Stimulated activated CD8-positive, alpha-beta memory T cell treated with anti-CD3 and anti-CD28 coated beads, Interleukin-7, amount 100 ng/mL, for 24 hours (primary cell): ENCODE measurements around the gene GCNT4.
"Not testable (repeated sequence)": the region's sequence is repeated elsewhere in the genome, so short reads cannot be mapped to it uniquely, and the experiment has no call there.

Experiments
- DNase-seq: peaks from one replicate; pipeline ENCODE4 v3.0.0-alpha.2; 2020; ENCODE audit warnings: low read depth

GCNT4 gene, protein sequence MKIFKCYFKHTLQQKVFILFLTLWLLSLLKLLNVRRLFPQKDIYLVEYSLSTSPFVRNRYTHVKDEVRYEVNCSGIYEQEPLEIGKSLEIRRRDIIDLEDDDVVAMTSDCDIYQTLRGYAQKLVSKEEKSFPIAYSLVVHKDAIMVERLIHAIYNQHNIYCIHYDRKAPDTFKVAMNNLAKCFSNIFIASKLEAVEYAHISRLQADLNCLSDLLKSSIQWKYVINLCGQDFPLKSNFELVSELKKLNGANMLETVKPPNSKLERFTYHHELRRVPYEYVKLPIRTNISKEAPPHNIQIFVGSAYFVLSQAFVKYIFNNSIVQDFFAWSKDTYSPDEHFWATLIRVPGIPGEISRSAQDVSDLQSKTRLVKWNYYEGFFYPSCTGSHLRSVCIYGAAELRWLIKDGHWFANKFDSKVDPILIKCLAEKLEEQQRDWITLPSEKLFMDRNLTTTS

DNA sequence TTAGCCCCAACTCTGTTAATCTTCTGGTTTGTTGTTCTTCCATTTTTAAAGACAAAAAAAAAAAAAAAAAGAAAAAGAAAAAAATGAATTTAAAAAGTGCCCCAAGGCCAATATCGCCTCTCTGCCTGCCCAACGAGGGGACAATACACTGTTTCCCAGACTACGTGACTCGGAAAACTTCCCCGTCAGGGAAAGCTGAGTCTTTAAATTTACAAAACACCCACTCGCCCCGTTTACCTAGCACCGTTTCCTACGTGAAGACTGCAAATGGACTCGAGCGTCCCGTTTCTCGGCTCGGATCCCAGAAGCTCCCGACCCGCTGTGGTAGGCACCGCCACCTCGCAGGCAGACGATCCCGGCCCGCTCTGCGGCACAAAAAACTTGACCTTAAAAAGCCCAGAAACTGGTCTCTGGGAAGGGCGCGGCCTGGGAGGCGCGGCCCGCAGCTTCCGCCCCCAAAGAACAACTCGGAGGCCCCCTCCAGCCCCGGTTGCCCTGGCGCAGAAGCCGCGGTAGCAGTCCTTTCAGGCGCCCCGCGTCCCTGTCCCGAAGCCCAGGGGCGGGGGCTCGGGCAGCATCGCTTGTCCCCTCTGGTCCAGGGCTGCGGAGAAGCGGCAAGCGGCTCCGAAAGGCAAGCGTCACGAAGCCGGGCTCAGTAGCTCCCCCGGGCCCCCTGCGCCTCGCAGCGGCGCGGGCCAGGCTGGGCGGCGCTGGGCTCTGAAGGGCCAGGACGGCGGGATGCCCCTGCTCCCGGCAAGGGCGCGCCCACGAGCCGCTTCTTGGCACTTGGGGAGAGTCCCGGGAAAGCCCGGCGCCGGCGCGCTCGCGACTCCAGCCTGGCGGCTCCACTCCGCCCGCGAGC, at the start of gene GCNT4:
GCNT4 (minus strand) TSS at position 367 of the 862 bp plus-strand sequence. CDS start 22,521 bp downstream, outside the sequence.
- no peak for DNase-seq

DNA sequence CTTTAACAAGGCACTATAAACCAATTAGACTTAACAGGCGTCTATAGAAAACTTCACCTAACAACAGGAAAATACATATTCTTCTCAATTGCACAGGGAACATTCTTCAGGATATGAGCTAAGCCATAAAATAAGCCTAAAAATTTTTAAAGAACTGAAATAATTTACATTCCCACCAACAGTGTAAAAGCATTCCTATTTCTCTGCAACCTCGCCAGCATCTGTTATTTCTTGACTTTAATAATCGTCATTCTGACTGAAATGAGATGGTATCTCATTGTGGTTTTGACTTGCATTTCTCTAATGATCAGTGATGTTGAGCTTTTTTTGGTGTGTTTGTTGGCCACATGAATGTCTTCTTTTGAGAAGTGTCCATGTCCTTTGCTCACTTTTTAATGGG, 43.6 kb upstream of the GCNT4 start:
- DNase-seq: not testable (repeated sequence)

DNA sequence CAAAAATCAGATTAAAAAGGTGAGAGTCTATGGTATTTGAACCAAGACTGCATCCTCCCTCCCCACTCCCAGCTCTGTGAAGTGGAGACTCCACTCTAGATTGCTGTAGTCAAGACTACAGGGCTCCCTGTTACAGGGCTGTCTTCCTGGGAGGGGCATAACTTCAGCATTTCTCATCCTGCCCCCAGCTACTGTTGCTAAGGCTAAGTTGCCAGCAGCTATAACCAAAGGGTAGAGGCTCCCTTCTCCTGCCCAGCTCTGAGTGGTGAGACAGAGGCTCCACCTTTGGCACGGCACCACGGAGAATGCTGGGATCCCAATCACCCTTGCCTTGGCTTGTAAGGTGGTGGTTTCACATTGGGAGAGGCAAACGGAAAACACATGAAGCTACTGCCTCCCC, 39.2 kb upstream of the GCNT4 start:
- DNase-seq: no peak

DNA sequence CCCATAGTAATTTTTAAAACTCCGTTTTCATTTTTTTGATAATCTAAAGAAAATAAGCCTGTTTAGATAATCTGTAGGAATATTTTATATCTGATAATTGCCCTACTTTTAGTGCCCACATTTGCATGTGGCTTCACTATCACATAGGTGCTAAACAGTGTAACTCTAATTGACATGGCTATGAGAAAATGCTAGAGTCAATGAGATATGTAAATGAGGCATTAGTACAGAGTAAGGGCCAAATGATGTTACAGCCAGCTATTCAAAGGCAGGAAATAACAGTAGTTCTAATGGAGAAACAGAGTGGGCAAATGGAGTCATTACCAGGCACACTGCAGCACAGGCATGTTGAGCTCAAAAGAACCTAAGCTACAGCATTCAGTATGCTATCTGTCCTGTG, 37.3 kb upstream of the GCNT4 start:
- no peak for DNase-seq

DNA sequence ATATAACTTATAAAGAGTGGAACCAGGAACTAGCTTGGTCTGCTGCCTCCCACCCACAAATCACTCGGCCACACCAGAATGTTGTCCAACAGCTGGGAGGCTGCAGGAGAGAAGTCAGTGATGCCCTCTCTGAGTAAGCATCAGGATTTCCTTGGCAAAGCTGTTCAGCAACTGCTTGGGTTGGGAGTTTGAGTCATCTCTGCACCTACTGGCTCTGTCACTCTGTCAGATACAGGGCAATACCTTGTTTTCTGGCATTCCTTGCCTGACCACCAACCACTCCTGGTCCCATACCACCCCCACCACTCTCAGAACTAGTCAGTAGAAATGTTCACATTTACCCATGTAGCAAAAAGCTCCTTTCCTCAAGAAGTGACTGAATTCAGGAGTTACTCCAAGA, 36.8 kb upstream of the GCNT4 start:
- DNase-seq: no peak

DNA sequence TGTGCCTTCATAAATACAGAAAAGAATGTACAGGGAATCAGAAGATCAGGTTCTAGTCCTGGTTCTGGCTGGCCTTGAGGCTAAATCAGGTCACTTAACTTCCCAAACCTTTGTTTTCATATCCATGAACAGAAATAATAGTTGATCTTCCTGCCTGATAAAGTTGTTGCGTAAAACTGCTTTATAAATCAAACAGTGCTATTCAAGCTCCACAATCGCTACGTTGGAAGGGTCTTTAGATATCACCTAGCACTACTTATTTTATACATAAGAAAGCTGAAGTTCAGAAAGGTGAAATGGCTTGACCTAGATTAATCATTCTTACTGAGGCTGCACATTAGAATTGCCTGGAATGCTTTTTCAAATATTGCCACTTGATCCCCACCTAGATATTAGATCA, 36.3 kb upstream of the GCNT4 start:
- no peak for DNase-seq

DNA sequence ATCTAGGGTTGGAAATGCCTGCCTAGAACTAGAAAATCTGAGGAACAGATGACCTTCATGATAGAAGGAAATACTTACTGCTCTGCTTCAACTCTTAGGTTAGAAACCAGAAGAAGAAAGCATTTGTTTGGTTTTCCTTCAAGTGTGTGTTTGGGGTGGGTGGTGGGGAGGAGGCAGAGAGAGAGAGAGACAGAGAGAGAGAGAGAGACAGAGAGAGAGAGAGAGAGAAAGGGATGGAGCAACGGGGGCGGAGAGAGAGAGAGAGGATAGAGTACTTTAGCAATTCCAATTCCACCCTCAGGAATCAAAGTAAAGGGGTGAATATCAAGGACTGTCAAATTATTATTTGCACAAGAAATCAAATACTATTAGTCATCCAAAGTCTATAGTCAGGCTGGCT, 29.2 kb upstream of the GCNT4 start:
- DNase-seq: no peak

DNA sequence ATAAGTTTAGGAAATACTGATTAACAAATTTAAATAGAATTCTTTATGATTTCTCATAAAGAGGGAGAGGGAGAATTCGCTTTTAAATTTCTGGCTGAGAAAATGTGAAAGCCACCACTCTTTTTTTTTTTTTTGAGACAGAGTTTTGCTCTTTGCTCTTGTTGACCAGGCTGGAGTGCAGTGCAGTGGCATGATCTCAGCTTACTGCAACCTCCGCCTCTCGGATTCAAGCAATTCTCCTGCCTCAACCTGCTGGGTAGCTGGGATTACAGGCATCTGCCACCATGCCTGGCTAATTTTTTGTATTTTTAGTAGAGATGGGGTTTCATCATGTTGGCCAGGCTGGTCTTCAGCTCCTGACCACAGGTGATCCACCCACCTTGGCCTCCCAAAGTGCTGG, 27.0 kb upstream of the GCNT4 start:
- not testable (repeated sequence) for DNase-seq

DNA sequence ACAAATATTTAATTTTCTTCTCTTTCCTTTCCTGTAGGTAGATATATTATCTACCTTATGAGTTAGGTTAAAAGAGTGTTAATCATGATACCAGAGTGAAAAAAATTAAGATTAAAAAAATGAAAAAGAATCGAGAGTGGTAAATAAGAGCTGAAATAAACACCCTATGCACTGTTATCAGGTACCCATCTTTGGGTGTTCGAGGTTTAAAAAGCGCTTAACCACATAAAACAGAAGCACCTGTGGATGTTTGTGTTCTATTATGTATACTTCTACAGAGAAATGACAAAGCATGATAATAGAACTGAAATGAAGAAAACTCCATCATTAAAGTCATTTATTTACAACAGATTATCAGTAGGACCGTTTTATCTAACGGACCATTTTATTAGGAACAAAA, 25.7 kb upstream of the GCNT4 start:
- DNase-seq: no peak

DNA sequence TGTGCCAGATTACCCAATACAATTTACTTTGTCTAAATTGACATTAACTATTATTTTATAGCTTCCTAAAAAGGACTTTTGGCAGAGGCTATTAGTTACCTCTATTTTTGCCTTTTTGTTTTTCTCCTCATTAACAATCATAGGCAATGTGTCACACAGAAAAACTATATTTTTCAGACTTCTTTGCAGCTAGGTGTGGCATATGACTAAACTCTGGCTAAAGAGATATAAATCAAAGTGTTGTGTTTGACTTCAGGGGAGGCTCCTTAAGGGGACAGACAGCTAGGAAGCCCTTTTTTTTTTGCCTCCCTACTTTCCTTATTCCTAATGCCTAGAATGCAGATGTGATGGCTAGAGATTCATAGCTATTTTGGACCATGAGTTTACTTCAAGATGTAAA, 19.7 kb upstream of the GCNT4 start:
- no peak for DNase-seq

DNA sequence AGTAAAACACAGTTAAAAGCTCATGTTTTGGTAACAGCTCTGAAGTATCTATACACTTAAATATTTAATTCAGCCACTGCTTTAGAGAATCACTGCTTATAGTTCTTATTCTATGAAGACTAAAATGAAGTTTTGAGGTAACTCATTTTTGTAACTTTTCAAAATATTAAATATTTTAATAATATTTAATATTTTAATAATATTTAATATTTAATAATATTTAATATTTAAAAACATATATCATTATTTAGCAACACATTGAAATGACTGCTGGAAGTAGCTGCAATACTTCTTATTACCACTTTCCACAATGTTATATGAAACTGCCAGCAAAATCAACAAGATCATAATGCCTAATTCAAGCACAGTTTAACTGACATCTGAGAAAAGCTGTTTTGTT, 18.7 kb upstream of the GCNT4 start:
- no peak for DNase-seq

DNA sequence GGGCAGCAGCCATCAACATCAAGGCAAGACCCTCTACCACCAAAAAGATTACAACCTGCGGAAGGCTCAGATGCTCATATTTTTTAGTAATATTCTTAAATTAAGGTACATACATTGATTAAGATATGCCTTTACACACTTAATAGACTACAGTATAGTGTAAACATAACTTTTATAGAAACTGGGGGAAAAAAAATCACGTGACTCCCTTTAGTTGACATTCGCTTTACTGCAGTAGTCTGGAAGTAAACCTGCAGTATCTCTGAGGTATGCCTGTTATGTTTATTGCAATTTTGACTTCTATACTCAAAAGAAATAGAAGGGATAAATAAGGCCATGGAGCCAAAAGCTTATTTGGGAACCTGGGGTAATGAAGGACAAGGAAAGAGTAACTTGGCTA, 15.1 kb upstream of the GCNT4 start:
- DNase-seq: no peak

DNA sequence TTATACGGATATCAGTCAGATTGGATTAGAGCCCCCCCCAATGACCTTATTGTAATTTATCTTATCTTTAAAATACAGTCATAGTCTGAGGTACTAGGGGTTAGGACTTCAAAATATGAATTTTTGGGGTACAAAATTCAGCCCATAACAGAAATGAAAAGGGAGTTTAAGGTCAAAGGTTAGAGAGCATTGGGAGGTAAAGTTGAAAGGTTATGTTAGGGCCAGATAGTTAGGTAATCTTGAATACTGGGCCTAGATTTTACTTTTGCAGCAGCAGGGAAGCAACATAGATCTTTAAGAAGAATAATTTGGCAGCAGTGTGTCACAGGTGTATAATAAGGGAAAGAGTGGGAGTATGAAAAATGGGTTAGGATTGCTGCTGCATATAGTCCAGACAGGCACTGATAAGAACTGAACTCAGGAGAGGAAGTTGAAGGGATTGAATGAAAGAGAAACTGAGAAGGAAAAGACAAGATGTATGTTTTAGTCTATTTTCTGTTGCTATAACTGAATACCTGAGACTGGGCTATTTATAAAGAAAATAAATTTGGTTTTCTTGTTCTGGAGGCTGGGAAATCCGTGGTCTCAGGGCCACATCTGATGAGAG, 10.7 kb upstream of the GCNT4 start:
- DNase-seq: no peak

DNA sequence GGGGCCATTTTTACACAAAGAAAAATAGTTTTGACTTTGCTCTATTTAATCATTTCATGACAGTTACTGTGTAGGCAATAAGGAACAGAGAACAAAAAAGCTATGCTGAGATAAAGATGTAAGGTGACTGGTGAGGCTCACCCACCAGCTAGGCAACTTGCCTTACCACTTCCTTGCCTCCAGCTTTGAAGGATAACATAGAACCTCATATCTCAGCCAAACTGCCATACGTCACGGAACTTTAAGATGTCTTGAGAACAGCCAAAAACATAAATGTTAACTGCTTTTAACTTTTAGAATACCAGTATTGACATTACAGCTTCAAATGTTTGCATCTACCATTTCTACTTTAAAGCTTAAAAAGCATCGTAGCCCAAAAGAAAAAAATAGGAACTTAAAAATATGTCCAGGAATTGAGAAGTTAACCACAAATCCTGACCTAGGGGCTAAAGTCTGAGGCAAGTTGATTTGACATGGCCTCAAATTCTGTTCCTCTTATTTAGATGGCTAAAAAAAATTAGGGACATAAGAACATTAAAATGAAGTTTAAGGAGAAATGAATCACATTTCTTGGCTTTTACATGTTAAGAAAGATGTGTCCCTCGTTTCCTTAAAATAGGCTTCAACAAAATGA, 7.7 kb upstream of the GCNT4 start:
- DNase-seq: no peak

DNA sequence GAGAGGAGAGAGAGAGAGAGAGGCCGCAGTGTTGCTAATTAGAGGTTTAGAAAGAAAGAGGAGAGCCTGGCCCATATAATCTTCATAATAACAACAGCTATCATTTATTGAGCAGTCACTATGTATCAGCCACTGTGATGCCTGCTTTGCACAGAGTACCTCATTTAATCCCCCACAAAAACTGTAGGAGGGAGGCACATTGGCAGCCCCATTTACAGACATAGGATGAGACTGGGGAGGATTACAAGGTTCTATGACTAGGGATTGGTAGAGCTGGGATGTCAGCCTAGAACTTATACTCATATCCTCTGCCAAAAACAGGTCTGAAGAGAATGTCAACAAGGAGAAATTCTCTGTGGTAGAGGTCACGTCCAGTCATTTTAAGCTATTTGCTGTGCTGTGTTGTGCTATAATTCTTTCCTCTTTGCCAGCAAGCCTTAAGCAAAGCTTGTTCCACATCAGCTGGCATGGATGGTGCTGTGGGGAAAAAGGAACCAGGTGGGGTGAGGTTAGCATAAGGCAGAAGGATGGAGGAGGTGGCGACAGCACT, 6.7 kb upstream of the GCNT4 start:
- DNase-seq: no peak

DNA sequence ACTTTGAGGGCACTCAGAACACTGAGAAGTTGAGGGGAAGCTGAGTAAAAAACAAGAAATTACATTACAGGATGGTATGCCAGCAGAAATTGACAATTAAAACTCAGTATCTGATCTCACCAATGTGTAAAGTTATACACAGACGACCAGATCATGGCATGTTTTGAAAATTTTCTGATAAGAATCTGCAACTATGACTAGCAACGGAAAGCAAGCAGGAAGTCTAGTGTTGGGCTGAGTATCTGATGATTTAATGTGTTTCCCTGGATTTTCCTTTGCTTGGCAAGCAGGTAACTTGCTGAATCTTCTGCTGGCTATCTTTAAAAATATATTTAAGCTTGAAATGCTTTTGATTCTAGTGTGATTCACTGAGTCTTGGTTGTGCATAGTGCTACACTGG, 5.2 kb upstream of the GCNT4 start:
- DNase-seq: no peak

DNA sequence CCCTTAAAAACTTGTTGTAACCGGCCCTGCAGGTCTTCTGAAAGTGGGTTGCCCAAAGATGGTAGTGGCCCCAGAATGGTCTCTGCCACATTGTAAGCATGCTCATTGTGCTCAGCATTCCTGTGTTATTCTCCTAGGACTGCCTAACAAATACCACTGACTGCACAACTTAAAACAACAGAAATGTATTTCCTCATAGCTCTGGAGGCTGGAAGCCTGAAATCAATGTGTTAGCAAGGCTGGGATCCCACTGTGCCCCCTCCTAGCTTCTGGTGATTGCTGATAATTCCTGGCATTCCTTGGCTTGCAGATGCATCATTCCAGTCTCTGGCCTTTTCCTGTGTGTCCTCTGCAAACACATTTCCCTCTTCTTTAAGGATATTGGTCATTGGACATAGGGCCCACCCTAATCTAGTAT, 3.4 kb upstream of the GCNT4 start:
- DNase-seq: no peak

DNA sequence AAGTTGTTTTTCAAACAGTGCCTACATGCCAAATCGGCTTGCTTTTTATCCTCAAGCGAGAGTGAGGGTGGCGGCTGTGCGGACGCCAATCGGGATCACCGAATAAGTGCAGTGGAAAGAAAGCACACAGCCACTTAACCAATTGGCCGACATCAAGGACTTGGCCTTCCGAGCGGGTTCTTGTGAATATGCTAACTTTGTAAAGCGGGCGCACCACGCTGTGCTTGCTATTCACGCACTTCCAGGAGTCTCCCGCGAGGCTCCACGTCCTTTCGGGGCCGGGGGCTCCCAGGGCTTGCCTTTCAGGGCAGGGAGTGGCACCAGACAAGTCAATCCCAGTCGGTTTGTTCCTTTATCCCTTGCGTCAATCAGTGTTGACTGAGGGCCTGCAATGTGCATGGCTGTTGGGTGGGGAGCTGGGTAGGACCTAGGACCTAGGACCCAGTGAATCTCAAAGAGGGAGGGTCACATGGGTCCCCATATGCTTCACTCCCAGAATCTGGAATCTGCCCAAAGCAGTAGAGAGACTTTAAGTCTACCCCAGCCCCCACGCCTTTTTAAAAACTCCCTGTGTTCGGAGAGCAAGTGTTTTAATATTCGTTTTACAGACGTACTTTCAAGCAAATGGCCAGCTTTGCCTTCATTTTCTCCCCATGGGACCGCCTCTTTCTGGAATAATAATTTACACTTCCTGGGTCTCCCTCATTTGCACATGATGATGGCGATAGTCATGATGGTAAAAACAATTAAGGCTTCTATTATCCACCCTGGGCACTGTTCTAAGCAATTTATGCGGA, 2.0 kb upstream of the GCNT4 start:
- no peak for DNase-seq

DNA sequence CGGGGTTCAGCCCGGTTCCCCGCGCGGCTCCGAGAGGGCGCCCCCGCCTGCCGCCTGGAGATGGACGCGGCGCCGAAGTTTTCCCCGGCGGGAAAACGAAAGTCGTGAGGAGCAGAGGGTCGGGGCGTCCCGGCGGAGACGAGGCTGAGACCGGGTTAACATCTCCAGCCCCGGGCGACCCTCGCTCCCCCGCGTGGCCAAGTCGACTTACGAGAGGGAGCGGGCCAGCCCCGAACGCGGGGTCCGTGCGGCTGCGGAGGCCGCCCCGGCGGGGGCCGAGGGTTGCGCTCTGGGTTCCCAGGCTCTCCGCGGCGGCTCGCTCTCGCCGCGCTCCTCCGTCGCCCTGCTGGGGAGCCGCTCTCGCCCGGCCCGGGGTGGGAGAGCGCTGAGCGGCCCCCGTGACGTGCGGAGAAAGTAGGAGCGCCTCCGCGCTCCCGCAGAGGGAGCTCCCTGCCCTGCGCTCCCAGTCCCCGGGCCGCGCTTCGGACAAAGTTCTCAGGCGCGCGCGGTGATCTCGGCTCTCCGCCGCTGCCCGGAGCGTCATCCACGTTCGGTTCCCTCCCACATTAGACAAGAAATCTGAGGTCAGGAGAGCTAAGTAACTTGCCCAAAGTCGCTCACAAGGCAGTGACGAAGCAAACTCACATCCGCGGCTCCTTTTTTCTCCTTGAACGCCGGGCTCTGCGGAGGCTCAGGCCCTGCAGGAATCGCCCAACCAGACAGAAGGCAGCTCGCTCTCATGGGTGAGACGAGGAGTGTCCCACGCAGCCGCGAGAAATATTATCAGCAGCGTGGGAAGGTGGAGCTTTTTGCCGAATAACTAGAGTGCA, 1.2 kb upstream of the GCNT4 start:
- DNase-seq: no peak

DNA sequence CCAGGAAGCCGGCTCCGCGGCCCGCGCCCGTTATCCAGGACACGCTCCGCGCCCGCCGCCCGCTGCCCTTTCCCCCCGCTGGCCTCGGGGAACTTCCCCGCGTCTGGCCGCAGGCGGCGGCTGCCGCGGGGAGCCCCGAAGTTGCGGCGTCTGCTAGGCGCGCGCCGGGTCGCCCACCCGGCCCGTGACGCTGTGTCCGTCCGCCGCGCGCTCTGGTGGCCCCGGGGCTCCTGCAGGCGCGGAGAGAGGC, 621 bp upstream of the GCNT4 start:
- no peak for DNase-seq
